SK-N-SH treated with all-trans-retinoic acid at 6 μM for 48 hours (cell line): ENCODE measurements around the gene INIP.

Experiments
- ATAC-seq: fragments of 200-7000 bp; cut with Tn5 transposase; 3 replicates; pipeline ENCODE4 v1.9.1; 2020; ENCODE audit warnings: mild to moderate bottlenecking, moderate library complexity
- ARNTL ChIP-seq: fragments of 450-650 bp; formaldehyde crosslinking; IDR thresholded peaks from 2 replicates; pipeline ENCODE4 v1.5.0; 2020; ENCODE audit warnings: low read depth, mild to moderate bottlenecking, moderate library complexity, borderline replicate concordance
- BACH2 ChIP-seq: fragments of 250-450 bp; sonication (Bioruptor Pico); IDR thresholded peaks from 2 replicates; pipeline ENCODE4 v1.9.0; 2021; ENCODE audit warnings: mild to moderate bottlenecking, borderline replicate concordance
- CREB5 ChIP-seq: fragments of 250-450 bp; sonication (Bioruptor Pico); IDR thresholded peaks from 2 replicates; pipeline ENCODE4 v1.5.1; 2020; ENCODE audit warnings: low read depth, mild to moderate bottlenecking, moderate library complexity
- CSDC2 ChIP-seq: fragments of 250-450 bp; sonication (Bioruptor Pico); IDR thresholded peaks from 2 replicates; pipeline ENCODE4 v1.5.0; 2020; ENCODE audit warnings: mild to moderate bottlenecking, moderate library complexity
- GLIS3 ChIP-seq: fragments of 250-450 bp; sonication (Bioruptor Pico); IDR thresholded peaks from 2 replicates; pipeline ENCODE4 v1.5.0; 2020; ENCODE audit warnings: mild to moderate bottlenecking, moderate library complexity
- OSR1 ChIP-seq: fragments of 250-450 bp; sonication (Bioruptor Pico); IDR thresholded peaks from 2 replicates; pipeline ENCODE4 v1.8.0; 2022; ENCODE audit warnings: moderate library complexity, mild to moderate bottlenecking, inconsistent platforms
- POU6F1 ChIP-seq: fragments of 250-450 bp; sonication (Bioruptor Pico); IDR thresholded peaks from 2 replicates; pipeline ENCODE4 v1.8.0; 2021; ENCODE audit warnings: low read depth, mild to moderate bottlenecking, moderate library complexity, borderline replicate concordance
- RARB ChIP-seq: fragments of 250-450 bp; sonication (Bioruptor Pico); IDR thresholded peaks from 2 replicates; pipeline ENCODE4 v1.8.0; 2021; ENCODE audit warnings: mild to moderate bottlenecking, moderate library complexity
- SNAI2 ChIP-seq: fragments of 250-450 bp; sonication (Bioruptor Pico); IDR thresholded peaks from 2 replicates; pipeline ENCODE4 v1.5.0; 2020; ENCODE audit warnings: mild to moderate bottlenecking, moderate library complexity
- TCF4 ChIP-seq: fragments of 250-450 bp; sonication (Bioruptor Pico); IDR thresholded peaks from 2 replicates; pipeline ENCODE4 v1.8.0; 2021; ENCODE audit warnings: mild to moderate bottlenecking, moderate library complexity, borderline replicate concordance
- TOX ChIP-seq: fragments of 250-450 bp; sonication (Bioruptor Pico); IDR thresholded peaks from 2 replicates; pipeline ENCODE4 v1.8.0; 2021; ENCODE audit warnings: mild to moderate bottlenecking, moderate library complexity, borderline replicate concordance
- TSHZ2 ChIP-seq: fragments of 250-450 bp; sonication (Bioruptor Pico); IDR thresholded peaks from 2 replicates; pipeline ENCODE4 v1.5.0; 2020; ENCODE audit warnings: mild to moderate bottlenecking, moderate library complexity
- ZC3H10 ChIP-seq: fragments of 250-450 bp; sonication (Bioruptor Pico); IDR thresholded peaks from 2 replicates; pipeline ENCODE4 v1.5.1; 2021; ENCODE audit warnings: mild to moderate bottlenecking, moderate library complexity
- ZFP3 ChIP-seq: fragments of 250-450 bp; sonication (Bioruptor Pico); IDR thresholded peaks from 2 replicates; pipeline ENCODE4 v1.5.0; 2020; ENCODE audit warnings: mild to moderate bottlenecking, moderate library complexity
- ZFP30 ChIP-seq: fragments of 450-650 bp; formaldehyde crosslinking; IDR thresholded peaks from 2 replicates; pipeline ENCODE4 v1.5.0; 2022; ENCODE audit warnings: mild to moderate bottlenecking, moderate library complexity
- ZNF565 ChIP-seq: fragments of 450-650 bp; formaldehyde crosslinking; conservative IDR thresholded peaks from 2 replicates; pipeline ENCODE4 v1.5.0; 2020; ENCODE audit warnings: low read depth, mild to moderate bottlenecking, moderate library complexity
- ZNF70 ChIP-seq: fragments of 450-650 bp; formaldehyde crosslinking; IDR thresholded peaks from 2 replicates; pipeline ENCODE4 v1.5.0; 2020; ENCODE audit warnings: mild to moderate bottlenecking, moderate library complexity
- ZNF8 ChIP-seq: fragments of 450-650 bp; formaldehyde crosslinking; IDR thresholded peaks from 2 replicates; pipeline ENCODE4 v1.5.0; 2020; ENCODE audit warnings: mild to moderate bottlenecking, moderate library complexity

The INIP gene

GRCh38 chr9:112755016-112755427, 37.1 kb upstream of the INIP start:
- TF ChIP-seq ZNF565 (CRISPR knock-in tag) (no peak), SNAI2 (CRISPR knock-in tag) (no peak), ZFP3 (CRISPR knock-in tag) (no peak)
- ATAC-seq: no peak

GRCh38 chr9:112754578-112754977, 36.7 kb upstream of the INIP start:
- TF ChIP-seq ZFP30 (CRISPR knock-in tag) (no peak), ZFP3 (CRISPR knock-in tag) (no peak), BACH2 (CRISPR knock-in tag) (no peak)
- no peak for ATAC-seq

- TF ChIP-seq OSR1 (CRISPR knock-in tag): no peak
- TF ChIP-seq RARB (CRISPR knock-in tag): no peak
- TF ChIP-seq TCF4: no peak
- TF ChIP-seq TOX (CRISPR knock-in tag): no peak
- TF ChIP-seq ZFP30 (CRISPR knock-in tag): no peak
- TF ChIP-seq CREB5 (CRISPR knock-in tag): no peak
- no peak for TF ChIP-seq ZNF8 (CRISPR knock-in tag)
- no peak for TF ChIP-seq TSHZ2 (CRISPR knock-in tag)
- TF ChIP-seq BACH2 (CRISPR knock-in tag): no peak
- TF ChIP-seq POU6F1 (CRISPR knock-in tag): no peak
- ATAC-seq: peak; percentile 73
These were observed 35.8 kb upstream of the INIP start for GRCh38 chr9:112753725-112754124.

- TF ChIP-seq TOX (CRISPR knock-in tag) (no peak), TCF4 (no peak), ZNF70 (CRISPR knock-in tag) (no peak), ARNTL (CRISPR knock-in tag) (no peak), ZFP3 (CRISPR knock-in tag) (no peak), ZFP30 (CRISPR knock-in tag) (no peak), GLIS3 (CRISPR knock-in tag) (no peak), TSHZ2 (CRISPR knock-in tag) (no peak), SNAI2 (CRISPR knock-in tag) (no peak), BACH2 (CRISPR knock-in tag) (no peak), ZC3H10 (no peak), CSDC2 (CRISPR knock-in tag) (no peak), RARB (CRISPR knock-in tag) (no peak), ZNF565 (CRISPR knock-in tag) (no peak)
- no peak for ATAC-seq
These were observed 34.6 kb upstream of the INIP start for GRCh38 chr9:112752334-112753125.
